ENCODE results near the gene PLXNC1. TPM values are rescaled to one million over a fixed set of nuclear protein-coding genes. Genes with fewer than 3 reads are reported as not detected.

Gene PLXNC1
- polyA plus RNA-seq, 1 experiment = 4.8 TPM

DNA sequence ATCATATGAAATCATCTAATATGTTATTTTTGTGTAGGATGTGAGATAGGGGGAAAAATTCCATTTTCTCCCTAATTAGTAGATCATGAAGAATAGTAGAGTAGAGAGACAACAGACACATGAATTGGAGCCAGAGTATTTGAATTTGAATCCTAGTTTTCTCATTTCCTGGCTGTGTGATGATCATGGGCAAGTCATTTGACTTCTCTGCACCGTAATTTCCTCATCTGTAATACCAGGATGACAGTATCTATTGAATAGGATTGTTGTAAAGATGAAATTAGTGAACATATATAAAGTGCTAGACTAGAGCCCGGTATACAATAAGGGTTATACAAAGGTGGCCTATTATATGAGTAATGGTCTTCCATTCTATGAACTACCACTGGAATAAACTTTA, 32.2 kb upstream of the PLXNC1 start:
- Histone ChIP-seq H3K27me3 (ENCODE audit: control insufficient read depth, insufficient read depth, low read length) (peaks cover 12% of the 10 kb centered on the region), H3K9me3 (ENCODE audit: control insufficient read depth, insufficient read depth, low read length) (no peaks in the 10 kb centered on the region; the same call in 1 of the 2 replicates), H3K4me3 (ENCODE audit: low read depth, low read length) (no peak overlapping the region), H3K27ac (ENCODE audit: low read depth, low read length) (no peak overlapping the region)
- no peak for DNase-seq (ENCODE audit: low read depth, low spot score)
- CTCF ChIA-PET = interaction anchor here (0.7 kb wide), 1 partner anchor 15 kb away, joined by 3 read pairs; no protein-coding TSS in a partner anchor
- TF ChIP-seq, protein P1, sequence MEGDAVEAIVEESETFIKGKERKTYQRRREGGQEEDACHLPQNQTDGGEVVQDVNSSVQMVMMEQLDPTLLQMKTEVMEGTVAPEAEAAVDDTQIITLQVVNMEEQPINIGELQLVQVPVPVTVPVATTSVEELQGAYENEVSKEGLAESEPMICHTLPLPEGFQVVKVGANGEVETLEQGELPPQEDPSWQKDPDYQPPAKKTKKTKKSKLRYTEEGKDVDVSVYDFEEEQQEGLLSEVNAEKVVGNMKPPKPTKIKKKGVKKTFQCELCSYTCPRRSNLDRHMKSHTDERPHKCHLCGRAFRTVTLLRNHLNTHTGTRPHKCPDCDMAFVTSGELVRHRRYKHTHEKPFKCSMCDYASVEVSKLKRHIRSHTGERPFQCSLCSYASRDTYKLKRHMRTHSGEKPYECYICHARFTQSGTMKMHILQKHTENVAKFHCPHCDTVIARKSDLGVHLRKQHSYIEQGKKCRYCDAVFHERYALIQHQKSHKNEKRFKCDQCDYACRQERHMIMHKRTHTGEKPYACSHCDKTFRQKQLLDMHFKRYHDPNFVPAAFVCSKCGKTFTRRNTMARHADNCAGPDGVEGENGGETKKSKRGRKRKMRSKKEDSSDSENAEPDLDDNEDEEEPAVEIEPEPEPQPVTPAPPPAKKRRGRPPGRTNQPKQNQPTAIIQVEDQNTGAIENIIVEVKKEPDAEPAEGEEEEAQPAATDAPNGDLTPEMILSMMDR (IDR thresholded peaks at IDR 0.05; ENCODE audit: low read depth, low read length) = no peak
- POLR2A ChIA-PET = no interaction called here

DNA sequence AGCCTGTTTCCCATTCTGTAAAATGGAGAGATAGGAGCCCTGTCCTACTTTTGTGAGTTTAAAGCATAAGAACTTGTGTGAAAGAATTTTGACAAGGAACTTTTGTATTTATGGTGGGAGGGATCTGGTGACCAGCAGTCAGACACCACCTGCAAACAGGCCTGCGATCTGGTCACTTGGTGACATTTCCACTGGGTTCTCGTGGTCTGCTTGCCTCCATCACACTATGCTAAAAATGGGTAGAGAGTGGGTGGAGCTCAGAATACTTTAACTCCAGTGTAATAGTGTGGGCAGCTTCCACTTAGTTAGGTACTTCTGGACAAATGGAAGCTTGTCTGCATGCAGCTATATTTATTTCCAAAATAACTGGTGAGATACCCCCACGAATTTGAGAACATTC, 26.5 kb upstream of the PLXNC1 start:
- Histone ChIP-seq H3K27ac (ENCODE audit: low read depth, low read length) (no peak overlapping the region), H3K27me3 (ENCODE audit: control insufficient read depth, insufficient read depth, low read length) (peaks cover 17% of the 10 kb centered on the region), H3K9me3 (ENCODE audit: control insufficient read depth, insufficient read depth, low read length) (no peaks in the 10 kb centered on the region), H3K4me3 (ENCODE audit: low read depth, low read length) (no peak overlapping the region)
- TF ChIP-seq, protein P1 (IDR thresholded peaks at IDR 0.05; ENCODE audit: low read depth, low read length) = no peak
- no peak for DNase-seq (ENCODE audit: low read depth, low spot score)
- ChIA-PET POLR2A (no interaction called here), CTCF (interaction anchor here (1.6 kb wide), 1 partner anchor 13 kb away, joined by 7 read pairs; no protein-coding TSS in a partner anchor)

DNA sequence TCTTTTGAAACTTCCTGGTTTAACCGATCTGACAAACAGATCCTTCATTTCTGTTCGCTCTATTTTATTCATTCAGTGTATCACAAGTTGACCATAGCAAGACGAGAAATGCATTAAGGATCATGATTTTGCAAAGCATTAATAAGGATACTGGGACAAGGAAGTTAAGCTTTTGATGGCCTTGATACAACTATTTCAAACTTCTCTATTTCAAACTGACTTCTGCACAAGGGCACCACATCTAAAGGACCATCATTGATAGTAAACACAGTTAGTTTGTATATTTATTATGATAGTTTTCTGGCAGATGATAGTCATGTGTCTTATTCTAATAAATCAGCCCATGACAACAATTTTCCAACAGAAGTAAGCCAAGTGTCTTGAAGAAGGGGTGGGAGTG, 25.8 kb upstream of the PLXNC1 start:
- DNase-seq (ENCODE audit: low read depth, low spot score) = no peak
- Histone ChIP-seq H3K27ac (ENCODE audit: low read depth, low read length) (no peak overlapping the region), H3K4me3 (ENCODE audit: low read depth, low read length) (no peak overlapping the region), H3K9me3 (ENCODE audit: control insufficient read depth, insufficient read depth, low read length) (no peaks in the 10 kb centered on the region), H3K27me3 (ENCODE audit: control insufficient read depth, insufficient read depth, low read length) (peaks cover 20% of the 10 kb centered on the region)
- ChIA-PET POLR2A (no interaction called here), CTCF (interaction anchor here (1.6 kb wide), 1 partner anchor 12 kb away, joined by 7 read pairs; no protein-coding TSS in a partner anchor)
- TF ChIP-seq, protein P1 (IDR thresholded peaks at IDR 0.05; ENCODE audit: low read depth, low read length) = no peak

DNA sequence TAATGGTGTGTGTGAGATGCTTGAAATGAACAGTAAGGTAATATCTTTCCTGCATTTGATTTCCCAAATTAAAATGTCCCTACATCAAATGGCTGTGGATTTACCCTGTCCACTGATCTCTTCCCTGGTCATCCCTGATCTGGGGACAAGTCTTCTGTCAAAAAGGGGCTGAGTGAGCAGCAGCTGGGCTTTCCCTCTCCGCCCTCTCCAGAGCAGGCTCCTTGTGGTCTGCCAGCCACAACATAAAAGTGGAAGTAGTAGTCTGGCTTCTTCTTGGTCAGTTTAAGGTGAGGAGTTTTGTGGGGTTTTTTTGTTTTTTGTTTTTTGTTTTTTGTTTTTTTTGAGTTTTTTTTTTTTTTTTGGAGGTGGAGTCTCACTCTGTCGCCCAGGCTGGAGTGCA, 25.2 kb upstream of the PLXNC1 start:
- Histone ChIP-seq H3K9me3 (ENCODE audit: control insufficient read depth, insufficient read depth, low read length) (no peaks in the 10 kb centered on the region), H3K27me3 (ENCODE audit: control insufficient read depth, insufficient read depth, low read length) (peaks cover 24% of the 10 kb centered on the region), H3K27ac (ENCODE audit: low read depth, low read length) (no peak overlapping the region), H3K4me3 (ENCODE audit: low read depth, low read length) (no peak overlapping the region)
- DNase-seq (ENCODE audit: low read depth, low spot score) = no peak
- ChIA-PET POLR2A (no interaction called here), CTCF (interaction anchor here (0.6 to 1.1 kb wide), 2 partner anchors 12 to 23 kb away, joined by 3 read pairs; no protein-coding TSS in a partner anchor)
- TF ChIP-seq, protein P1 (IDR thresholded peaks at IDR 0.05; ENCODE audit: low read depth, low read length) = no peak

DNA sequence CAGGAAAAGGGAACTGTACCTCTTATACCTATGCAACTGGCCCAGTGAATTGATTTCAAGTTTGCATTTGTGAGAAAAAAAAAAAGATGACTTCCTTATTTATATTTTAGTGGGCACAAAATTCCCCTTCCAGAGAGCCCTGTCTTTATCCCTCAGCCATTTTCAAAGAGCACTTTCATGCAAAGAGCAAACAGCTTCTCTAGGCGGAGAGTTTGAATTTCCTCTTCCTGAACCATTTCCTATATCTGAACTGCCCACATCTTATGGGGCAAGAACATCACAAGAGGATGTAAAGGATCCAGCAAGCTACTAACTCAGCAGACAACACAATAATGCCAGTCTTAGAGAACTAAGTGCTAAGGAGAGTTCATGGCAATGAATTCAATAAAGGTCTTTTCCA, 22.3 kb upstream of the PLXNC1 start:
- Histone ChIP-seq H3K27me3 (ENCODE audit: control insufficient read depth, insufficient read depth, low read length) (peaks cover 22% of the 10 kb centered on the region), H3K9me3 (ENCODE audit: control insufficient read depth, insufficient read depth, low read length) (no peaks in the 10 kb centered on the region), H3K4me3 (ENCODE audit: low read depth, low read length) (no peak overlapping the region), H3K27ac (ENCODE audit: low read depth, low read length) (no peak overlapping the region)
- ChIA-PET POLR2A (no interaction called here), CTCF (interaction anchor here (1.1 to 2.1 kb wide), 2 partner anchors 9 to 406 kb away, joined by 3 to 8 read pairs; no protein-coding TSS in a partner anchor)
- TF ChIP-seq, protein P1 (IDR thresholded peaks at IDR 0.05; ENCODE audit: low read depth, low read length) = no peak
- no peak for DNase-seq (ENCODE audit: low read depth, low spot score)
